Activated effector memory CD4-positive, alpha-beta T cell treated with Interleukin-2 at 50 U/mL for 16 hours (primary cell): ENCODE data around the gene FKBP7.
A peak's percentile ranks its signal among the peaks of the same experiment; 100 is the strongest.
"Not testable (repeated sequence)": the region's sequence is repeated elsewhere in the genome, so short reads cannot be mapped to it uniquely, and the experiment has no call there.

ENCODE experiments used
- DNase-seq: peaks from one replicate; pipeline ENCODE4 v3.0.0-alpha.2; 2020

FKBP7 gene, protein sequence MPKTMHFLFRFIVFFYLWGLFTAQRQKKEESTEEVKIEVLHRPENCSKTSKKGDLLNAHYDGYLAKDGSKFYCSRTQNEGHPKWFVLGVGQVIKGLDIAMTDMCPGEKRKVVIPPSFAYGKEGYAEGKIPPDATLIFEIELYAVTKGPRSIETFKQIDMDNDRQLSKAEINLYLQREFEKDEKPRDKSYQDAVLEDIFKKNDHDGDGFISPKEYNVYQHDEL

DNA sequence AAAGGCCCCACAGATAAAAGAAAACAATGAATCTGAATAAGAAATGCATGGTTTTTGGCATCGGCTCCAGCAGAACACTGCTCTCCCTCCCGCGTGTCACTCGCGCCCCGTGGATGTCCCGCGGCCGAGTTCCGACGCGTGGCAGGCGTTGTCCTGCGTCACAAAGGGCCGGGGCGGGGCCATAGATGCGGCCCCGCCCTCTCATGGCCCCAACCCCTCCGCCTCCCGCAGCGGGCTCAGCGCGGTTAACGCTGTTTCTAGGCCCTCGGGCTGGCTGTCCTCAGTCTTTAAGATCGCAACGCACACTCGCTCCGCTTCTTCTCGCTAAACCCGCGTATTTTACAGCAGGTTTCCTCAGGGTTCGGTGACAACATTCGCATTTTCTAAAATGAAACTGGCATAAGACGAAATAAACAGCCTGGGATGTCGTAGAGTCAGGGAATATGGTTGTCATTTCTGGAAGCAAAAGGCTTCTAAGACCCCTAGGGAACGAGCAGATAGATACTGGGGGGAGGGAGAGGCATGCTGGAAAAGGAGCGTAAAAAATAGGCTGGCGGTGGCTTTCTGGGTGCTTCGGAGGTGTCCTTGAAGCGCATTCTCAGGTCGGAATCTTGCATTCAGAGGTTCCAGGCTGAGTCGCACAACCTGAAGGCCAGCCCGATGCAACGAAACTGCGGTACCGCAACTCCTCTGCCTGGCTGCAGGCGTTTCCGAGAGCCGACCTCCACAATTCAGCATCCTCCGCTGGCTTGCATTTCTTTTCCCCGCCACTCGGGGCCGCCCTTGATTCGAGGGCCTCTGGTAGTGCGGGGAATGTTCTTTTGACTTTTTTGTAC is at the start of gene FKBP7:
FKBP7 (minus strand) TSS at position 162 of the 836 bp plus-strand sequence; CDS start at position 61, 101 bp downstream.
- DNase-seq = peak; percentile 79

- DNase-seq = no peak
These were observed 49.2 kb upstream of the FKBP7 start for GRCh38 chr2:178527592-178527991.

DNA sequence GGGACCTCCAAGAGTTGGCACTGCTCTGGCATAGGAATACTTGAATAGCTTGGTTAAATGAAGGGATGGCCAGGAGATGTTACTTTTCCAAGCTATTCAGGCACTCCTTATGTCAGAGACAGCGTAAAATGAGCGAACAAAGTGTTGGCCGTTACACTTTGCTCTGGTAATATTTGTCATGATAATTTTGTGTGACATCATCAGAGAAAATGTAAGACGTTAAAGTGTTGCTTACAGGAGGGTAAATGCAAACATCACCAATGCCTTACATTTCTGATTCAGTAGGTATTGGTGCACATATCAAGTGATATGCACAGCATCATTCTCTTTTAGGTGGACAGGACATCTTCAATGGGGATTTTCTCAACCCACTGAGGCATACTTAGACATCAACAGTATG is 47.9 kb upstream of the FKBP7 start:
- DNase-seq = no peak

DNA sequence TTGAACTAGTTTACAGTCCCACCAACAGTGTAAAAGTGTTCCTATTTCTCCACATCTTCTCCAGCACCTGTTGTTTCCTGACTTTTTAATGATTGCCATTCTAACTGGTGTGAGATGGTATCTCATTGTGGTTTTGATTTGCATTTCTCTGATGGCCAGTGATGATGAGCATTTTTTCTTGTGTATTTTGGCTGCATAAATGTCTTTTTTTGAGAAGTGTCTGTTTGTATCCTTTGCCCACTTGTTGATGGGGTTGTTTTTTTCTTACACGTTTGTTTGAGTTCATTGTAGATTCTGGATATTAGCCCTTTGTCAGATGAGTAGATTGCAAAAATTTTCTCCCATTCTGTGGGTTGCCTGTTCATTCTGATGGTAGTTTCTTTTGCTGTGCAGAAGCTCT is 47.1 kb upstream of the FKBP7 start:
- DNase-seq = not testable (repeated sequence)

GRCh38 chr2:178525010-178525409 is 46.6 kb upstream of the FKBP7 start:
- not testable (repeated sequence) for DNase-seq

- DNase-seq = no peak
These were observed 45.3 kb upstream of the FKBP7 start for GRCh38 chr2:178523596-178524134.

DNA sequence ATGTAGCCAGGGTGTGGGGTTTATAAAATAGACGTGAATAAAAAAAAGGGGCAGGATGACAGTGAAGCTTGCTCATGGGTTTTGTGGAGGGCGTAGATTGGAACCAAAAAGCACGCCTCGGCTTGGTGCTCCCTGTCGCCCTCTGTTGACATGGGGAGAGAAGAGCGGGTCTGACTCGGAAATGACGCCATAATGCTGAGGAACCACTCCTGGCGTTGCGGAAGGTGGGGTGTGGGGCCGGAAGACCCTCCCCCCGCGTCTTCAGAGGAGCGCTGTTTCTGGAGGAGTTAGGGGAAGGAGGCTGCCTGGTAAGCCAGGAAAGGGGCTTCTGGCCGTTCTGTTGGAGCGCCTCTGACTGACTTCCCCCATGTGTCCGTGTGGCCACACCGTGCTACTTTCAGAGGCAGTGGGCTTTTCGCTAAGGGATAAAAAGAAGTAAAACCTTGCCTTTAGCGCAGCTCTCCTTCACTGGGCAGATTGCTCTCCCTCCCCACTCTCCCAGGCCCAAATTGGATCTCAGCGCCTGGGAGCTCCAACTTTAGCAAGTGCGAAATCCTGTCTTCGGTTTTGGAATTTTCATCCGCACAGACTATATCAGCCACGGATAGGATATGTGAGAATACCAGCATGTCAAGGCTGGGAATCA is 44.7 kb upstream of the FKBP7 start:
- DNase-seq = peak; percentile 70

DNA sequence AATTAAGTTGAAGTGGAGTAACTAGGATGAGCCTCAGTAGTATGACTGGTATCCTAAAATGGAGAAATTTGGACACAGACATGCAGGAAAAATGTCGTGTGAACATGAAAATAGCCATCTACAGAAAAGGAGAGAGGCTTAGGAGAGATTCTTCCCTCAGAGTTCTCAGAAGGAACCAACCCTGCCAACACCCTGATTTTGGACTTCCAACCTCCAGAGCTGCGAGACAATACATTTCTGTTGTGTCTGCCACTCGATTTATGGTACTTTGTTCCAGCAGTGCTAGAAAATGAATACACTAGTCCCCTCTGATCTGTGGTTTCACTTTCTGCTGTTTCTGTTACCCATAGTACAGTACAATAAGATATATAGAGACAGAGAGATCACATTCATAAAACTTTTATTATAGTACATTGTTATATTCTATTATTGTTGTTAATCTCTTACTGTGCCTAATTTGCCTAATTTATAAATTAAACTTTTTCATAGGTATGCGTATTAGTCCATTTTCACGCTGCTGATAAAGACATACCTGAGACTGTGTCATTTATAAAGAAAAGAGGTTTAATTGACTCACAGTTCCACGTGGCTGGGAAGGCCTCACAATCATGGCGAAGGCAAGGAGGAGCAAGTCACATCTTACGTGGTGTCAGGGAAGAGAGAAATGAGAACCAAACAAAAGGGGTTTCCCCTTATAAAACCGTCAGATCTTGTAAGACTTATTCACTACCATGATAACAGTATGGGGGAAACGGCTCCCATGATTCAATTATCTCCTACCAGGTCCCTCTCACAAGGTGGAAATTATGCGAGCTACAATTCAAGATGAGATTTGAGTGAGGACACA is 43.1 kb upstream of the FKBP7 start:
- DNase-seq = no peak

GRCh38 chr2:178517496-178517895 is 39.1 kb upstream of the FKBP7 start:
- DNase-seq = no peak

DNA sequence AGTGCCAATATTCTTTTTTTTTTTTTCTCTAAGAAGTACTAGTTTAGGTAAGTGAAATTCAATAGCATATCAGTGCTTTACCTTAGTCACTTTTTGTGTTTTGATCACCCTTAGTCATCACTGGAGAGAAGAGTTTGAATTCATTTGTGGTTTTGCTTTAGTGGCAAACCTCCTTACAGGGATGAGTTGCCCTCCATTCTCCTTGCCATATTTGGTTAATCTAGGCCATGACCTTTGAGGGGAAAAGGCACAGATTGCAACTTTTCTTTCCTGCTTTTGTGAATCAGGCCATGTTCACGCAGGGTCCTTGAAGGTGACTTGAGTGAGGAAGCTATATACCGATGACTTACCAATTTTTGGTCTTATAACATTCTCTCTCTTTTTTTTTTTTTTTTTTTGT is 36.3 kb upstream of the FKBP7 start:
- DNase-seq = no peak

- DNase-seq = no peak
These were observed 35.5 kb upstream of the FKBP7 start for GRCh38 chr2:178513876-178514275.

DNA sequence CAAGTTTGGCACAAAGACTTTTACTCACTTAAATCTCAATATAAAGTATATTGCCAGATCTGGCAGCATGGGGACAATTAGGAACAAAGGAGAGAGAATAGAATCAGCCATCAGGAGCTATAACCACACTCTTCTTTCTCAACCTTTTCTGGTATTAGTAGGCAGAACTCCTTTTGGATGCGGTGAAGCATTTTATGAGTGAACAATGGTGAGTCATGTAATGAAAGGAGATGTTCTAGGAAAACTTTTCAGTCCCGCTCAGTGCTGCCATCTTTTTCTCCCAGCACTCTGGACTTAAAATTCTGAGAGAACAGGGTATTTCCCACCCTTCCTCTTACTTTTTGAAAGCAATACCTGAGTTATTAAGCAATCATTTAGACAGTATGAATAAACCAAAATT is 34.1 kb upstream of the FKBP7 start:
- no peak for DNase-seq

- DNase-seq = no peak
These were observed 32.0 kb upstream of the FKBP7 start for GRCh38 chr2:178510384-178510783.

DNA sequence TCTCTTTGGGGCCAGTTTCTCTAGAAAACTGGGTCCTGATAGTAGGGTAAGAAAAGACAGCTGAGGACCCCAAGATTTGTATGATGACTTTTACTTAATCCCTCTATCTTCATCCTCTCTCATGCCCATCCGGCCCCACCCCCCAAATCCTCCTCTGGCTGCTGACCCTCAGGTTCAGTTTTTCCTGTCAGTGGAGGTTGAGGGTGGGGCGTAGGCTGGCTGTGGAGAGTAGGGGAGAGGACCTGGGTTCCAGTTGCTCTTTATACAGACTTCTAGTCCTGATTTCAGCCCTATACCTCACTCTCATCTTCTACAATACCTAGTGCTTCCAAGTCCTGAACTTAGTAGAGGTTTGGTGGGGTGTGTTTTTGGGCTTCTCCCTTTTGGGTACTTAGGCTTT is 30.2 kb upstream of the FKBP7 start:
- no peak for DNase-seq

DNA sequence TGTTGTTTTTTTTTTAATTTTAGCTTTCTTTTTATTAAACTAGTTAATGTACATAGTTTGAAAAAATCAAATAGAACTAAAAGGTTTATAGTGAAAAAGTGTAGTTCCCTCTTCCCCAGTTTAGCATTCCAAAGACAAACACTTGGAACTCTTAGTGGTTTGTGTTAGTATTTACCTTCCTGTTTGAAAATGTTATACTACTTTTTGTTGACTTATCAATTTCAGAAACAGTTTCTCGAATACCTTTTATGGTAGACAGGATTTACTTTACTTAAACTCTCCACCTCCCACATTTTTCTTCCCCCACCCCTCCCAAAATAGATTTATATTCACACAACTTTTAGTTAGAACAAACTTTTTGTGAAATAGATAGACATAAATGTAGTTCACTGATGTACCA is 28.5 kb upstream of the FKBP7 start:
- no peak for DNase-seq

GRCh38 chr2:178506524-178506923 is 28.1 kb upstream of the FKBP7 start:
- DNase-seq = no peak

DNA sequence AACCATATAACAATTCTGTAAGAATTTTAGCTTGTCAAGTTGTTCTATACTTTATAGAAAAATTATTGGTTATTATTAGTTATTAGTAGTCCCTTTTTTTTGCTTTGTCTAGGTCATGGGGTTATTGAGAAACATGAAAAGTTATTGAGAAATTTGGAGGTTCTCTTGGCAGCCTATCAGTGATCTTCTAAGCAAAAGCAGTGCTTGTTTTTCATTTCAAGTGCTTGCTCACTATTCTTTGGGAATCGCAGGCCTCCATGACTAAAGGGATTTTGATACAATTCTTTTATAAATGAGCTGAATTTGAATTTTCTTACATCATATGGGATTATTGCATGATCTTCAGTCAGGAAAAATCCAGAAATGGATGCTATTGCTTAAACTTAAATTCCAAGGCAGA is 27.7 kb upstream of the FKBP7 start:
- no peak for DNase-seq

GRCh38 chr2:178502751-178503150 is 24.4 kb upstream of the FKBP7 start:
- DNase-seq = no peak

DNA sequence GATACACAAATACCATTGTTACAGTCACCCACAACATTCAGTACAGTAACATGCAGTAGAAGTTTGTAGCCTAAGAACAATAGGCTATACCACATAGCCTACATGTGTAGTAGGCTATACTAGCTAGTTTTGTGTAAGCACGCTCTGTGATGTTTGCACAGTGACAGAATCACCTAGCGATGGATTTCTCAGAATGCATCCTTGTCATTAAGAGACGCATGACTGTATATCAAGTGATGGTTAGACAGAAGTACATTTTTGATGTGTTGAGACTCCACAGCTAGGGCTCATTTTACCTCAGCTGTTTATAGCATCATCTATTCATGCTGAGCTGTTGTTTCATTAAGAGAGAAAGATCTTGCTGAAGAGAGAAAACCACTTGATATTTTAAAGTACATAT is 21.2 kb upstream of the FKBP7 start:
- DNase-seq = no peak

GRCh38 chr2:178498137-178498536 is 19.7 kb upstream of the FKBP7 start:
- no peak for DNase-seq

DNA sequence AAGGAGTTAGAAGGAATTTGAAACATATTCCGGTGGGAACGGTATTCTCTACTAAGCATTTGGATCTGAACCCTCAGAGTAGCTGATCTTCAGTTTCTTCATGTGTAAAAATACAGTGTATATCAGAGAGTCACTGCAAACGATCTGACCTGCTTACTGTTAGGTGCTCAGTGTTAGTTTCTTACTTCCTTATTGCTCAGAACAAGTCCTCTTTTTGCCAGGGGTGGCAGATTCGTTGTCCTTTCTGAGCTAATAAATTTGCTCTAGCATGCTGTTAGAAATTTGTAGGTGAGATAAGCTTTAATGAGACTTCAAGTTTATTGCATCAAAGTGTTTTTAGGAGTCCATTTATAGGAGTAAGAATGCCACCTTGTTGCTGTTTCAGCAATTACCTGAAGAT is 17.6 kb upstream of the FKBP7 start:
- no peak for DNase-seq

DNA sequence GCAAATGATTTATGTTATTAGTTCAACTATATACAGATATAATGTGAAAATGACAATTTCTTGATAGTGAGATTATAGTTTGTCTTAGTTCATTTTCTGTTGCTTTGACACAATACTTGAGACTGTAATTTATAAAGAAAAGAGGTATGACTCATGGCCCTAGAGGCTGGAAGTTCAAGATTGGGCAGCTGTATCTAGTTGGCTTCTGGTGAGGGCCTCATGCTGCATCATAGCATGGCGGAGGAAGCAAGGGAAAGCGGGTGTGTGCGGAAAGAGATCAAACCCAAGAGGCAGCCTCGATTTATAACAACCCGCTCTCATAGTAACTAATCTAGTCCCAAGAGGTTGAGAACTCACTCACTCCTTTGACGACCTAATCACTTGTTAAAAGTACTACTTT is 13.2 kb upstream of the FKBP7 start:
- DNase-seq = no peak

DNA sequence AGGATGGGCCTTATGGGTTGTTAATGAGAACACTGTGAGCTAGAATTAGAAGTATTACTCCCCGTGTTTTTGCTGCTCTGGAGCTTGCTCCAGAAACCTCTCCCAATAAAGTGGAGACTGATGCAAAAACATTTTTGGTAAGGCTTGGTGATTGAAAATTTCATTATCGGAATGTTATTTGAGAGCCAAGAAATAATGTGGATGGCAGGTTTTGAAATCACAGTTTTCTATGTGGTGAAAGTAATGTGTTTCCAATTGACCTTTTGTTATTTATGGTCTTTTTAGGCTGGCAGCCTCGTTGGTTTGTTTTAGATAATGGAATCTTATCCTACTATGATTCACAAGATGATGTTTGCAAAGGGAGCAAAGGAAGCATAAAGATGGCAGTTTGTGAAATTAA is 7.0 kb upstream of the FKBP7 start:
- no peak for DNase-seq
